HEK293 (cell line): ENCODE measurements around the gene COMMD7.

Source experiments
- CTCF ChIP-seq: fragments of 450-650 bp; formaldehyde crosslinking; IDR thresholded peaks from 2 replicates; pipeline ENCODE4 v1.5.1; 2016; ENCODE audit warnings: missing biosample characterization, missing genetic modification characterization
- EGR2 ChIP-seq: fragments of 450-650 bp; formaldehyde crosslinking; IDR thresholded peaks from 2 replicates; pipeline ENCODE4 v1.5.1; 2016; ENCODE audit warnings: low read depth, missing biosample characterization, missing genetic modification characterization
- INSM2 ChIP-seq: fragments of 450-650 bp; formaldehyde crosslinking; IDR thresholded peaks from 2 replicates; pipeline ENCODE4 v1.5.1; 2016; ENCODE audit warnings: missing biosample characterization, missing genetic modification characterization
- MEIS1 ChIP-seq: sonication (generic); formaldehyde crosslinking; IDR thresholded peaks from 2 replicates; pipeline ENCODE4 v1.8.1; 2022; ENCODE audit warnings: missing genetic modification reagents, mild to moderate bottlenecking, borderline replicate concordance
- PBX3 ChIP-seq: sonication (generic); formaldehyde crosslinking; IDR thresholded peaks from 2 replicates; pipeline ENCODE4 v1.8.1; 2022; ENCODE audit warnings: mild to moderate bottlenecking, moderate library complexity, missing genetic modification reagents
- PRDM6 ChIP-seq: fragments of 450-650 bp; formaldehyde crosslinking; IDR thresholded peaks from 2 replicates; pipeline ENCODE4 v1.5.1; 2017; ENCODE audit warnings: missing biosample characterization, missing genetic modification characterization
- SALL2 ChIP-seq: fragments of 450-650 bp; formaldehyde crosslinking; IDR thresholded peaks from 2 replicates; pipeline ENCODE4 v1.5.0; 2017; ENCODE audit warnings: missing biosample characterization, mild to moderate bottlenecking, missing genetic modification characterization, borderline replicate concordance
- ZBTB21 ChIP-seq: fragments of 450-650 bp; formaldehyde crosslinking; IDR thresholded peaks from 2 replicates; pipeline ENCODE4 v1.5.1; 2017; ENCODE audit warnings: missing biosample characterization, missing genetic modification characterization
- ZBTB6 ChIP-seq: fragments of 450-650 bp; formaldehyde crosslinking; IDR thresholded peaks from 2 replicates; pipeline ENCODE4 v1.5.1; 2017; ENCODE audit warnings: missing biosample characterization, missing genetic modification characterization
- ZFHX2 ChIP-seq: fragments of 450-650 bp; formaldehyde crosslinking; conservative IDR thresholded peaks from 2 replicates; pipeline ENCODE4 v1.5.1; 2016; ENCODE audit warnings: missing biosample characterization, missing genetic modification characterization
- ZFP37 ChIP-seq: fragments of 450-650 bp; formaldehyde crosslinking; IDR thresholded peaks from 2 replicates; pipeline ENCODE4 v1.5.1; 2016; ENCODE audit warnings: missing biosample characterization, missing genetic modification characterization
- ZNF112 ChIP-seq: fragments of 450-650 bp; formaldehyde crosslinking; IDR thresholded peaks from 2 replicates; pipeline ENCODE4 v1.5.0; 2017; ENCODE audit warnings: missing biosample characterization, missing genetic modification characterization
- ZNF133 ChIP-seq: fragments of 450-650 bp; formaldehyde crosslinking; IDR thresholded peaks from 2 replicates; pipeline ENCODE4 v1.5.1; 2016; ENCODE audit warnings: missing biosample characterization, missing genetic modification characterization
- ZNF19 ChIP-seq: fragments of 450-650 bp; formaldehyde crosslinking; IDR thresholded peaks from 2 replicates; pipeline ENCODE4; 2016; ENCODE audit warnings: missing biosample characterization, missing genetic modification characterization, low read depth
- ZNF274 ChIP-seq, 2 experiments: fragments of 200-500 bp in 1 of 2; fragments of 450-650 bp in 1 of 2; sonication (Bioruptor generic) in 1 of 2; formaldehyde crosslinking in 1 of 2; IDR thresholded peaks; 2 replicates each; pipeline versions ENCODE4 v1.5.1 to v1.6.1; 2014 to 2016; ENCODE audit warnings: borderline replicate concordance in 1 of 2, inconsistent platforms in 1 of 2, low read length in 1 of 2, missing biosample characterization in 1 of 2, missing genetic modification characterization in 1 of 2
- ZNF335 ChIP-seq: fragments of 450-650 bp; formaldehyde crosslinking; conservative IDR thresholded peaks from 2 replicates; pipeline ENCODE4 v1.5.1; 2016; ENCODE audit warnings: missing biosample characterization, missing genetic modification characterization
- ZNF404 ChIP-seq: fragments of 450-650 bp; formaldehyde crosslinking; IDR thresholded peaks from 2 replicates; pipeline ENCODE4 v1.5.1; 2017; ENCODE audit warnings: missing biosample characterization, missing genetic modification characterization
- ZNF518A ChIP-seq: fragments of 450-650 bp; formaldehyde crosslinking; conservative IDR thresholded peaks from 2 replicates; pipeline ENCODE4 v1.5.1; 2016; ENCODE audit warnings: low read depth, missing biosample characterization, missing genetic modification characterization
- ZNF548 ChIP-seq: fragments of 450-650 bp; formaldehyde crosslinking; IDR thresholded peaks from 2 replicates; pipeline ENCODE4 v1.5.1; 2016; ENCODE audit warnings: missing biosample characterization, missing genetic modification characterization
- ZNF580 ChIP-seq: fragments of 450-650 bp; formaldehyde crosslinking; IDR thresholded peaks from 2 replicates; pipeline ENCODE4 v1.5.1; 2016; ENCODE audit warnings: missing biosample characterization, missing genetic modification characterization
- ZNF596 ChIP-seq: fragments of 450-650 bp; IDR thresholded peaks from 2 replicates; pipeline ENCODE4 v1.5.0; 2018; ENCODE audit warnings: missing biosample characterization, mild to moderate bottlenecking, missing genetic modification characterization, moderate library complexity
- ZNF624 ChIP-seq: fragments of 450-650 bp; formaldehyde crosslinking; IDR thresholded peaks from 2 replicates; pipeline ENCODE4 v1.5.1; 2017; ENCODE audit warnings: missing biosample characterization, missing genetic modification characterization
- ZNF704 ChIP-seq: fragments of 450-650 bp; formaldehyde crosslinking; IDR thresholded peaks from 2 replicates; pipeline ENCODE4 v1.5.1; 2016; ENCODE audit warnings: missing biosample characterization, missing genetic modification characterization
- ZNF707 ChIP-seq: fragments of 450-650 bp; formaldehyde crosslinking; IDR thresholded peaks from 2 replicates; pipeline ENCODE4 v1.5.1; 2016; ENCODE audit warnings: missing biosample characterization, missing genetic modification characterization

COMMD7 gene

GRCh38 chr20:32763202-32764004 is 20.1 kb upstream of the COMMD7 start (continued):
- no peak for TF ChIP-seq ZNF518A
- no peak for TF ChIP-seq ZBTB21 (tag by site-specific recombination)
- TF ChIP-seq ZNF704 (tag by site-specific recombination) = no peak
- TF ChIP-seq ZNF580 = no peak
- TF ChIP-seq MEIS1 (CRISPR knock-in tag) = no peak
- TF ChIP-seq ZFP37 (tag by site-specific recombination) = no peak
- TF ChIP-seq ZNF404 (tag by site-specific recombination) = no peak
- TF ChIP-seq ZNF707 = no peak
- TF ChIP-seq ZNF624 (tag by site-specific recombination) = no peak
- TF ChIP-seq PRDM6 (tag by site-specific recombination) = no peak
- no peak for TF ChIP-seq ZNF112 (tag by site-specific recombination)
- no peak for TF ChIP-seq ZNF548
- TF ChIP-seq ZNF19 (tag by site-specific recombination) = no peak
- TF ChIP-seq ZNF335 (tag by site-specific recombination) = peak; percentile 51; the same call in 1 of the 2 replicates
- TF ChIP-seq ZNF274 (IDR thresholded peaks at IDR 0.05; ENCODE audit: low read length) = no peak
- no peak for TF ChIP-seq ZNF274 (tag by site-specific recombination; IDR thresholded peaks at IDR 0.05; ENCODE audit: borderline replicate concordance)
- TF ChIP-seq ZBTB6 (tag by site-specific recombination) = 0 out of 2 replicates have a peak, but pooled peaks have one; percentile 39
- no peak for TF ChIP-seq ZNF596 (tag by site-specific recombination)
- no peak for TF ChIP-seq SALL2 (tag by site-specific recombination)
- TF ChIP-seq INSM2 = no peak
- no peak for TF ChIP-seq PBX3 (CRISPR knock-in tag)
- peak; percentile 53; the same call in 1 of the 2 replicates for TF ChIP-seq ZFHX2 (tag by site-specific recombination)
- TF ChIP-seq CTCF = 0 out of 2 replicates have a peak, but pooled peaks have one; percentile 19
- TF ChIP-seq EGR2 (tag by site-specific recombination) = no peak
- TF ChIP-seq ZNF133 = no peak
